HG03095 (cell line): ENCODE measurements around the gene NELFA.

Source experiments
- ATAC-seq: cut with Tn5 transposase; IDR thresholded peaks from one replicate; pipeline ENCODE4 v1.9.1; 2021; ENCODE audit warnings: moderate library complexity; ENCODE audit not compliant: unreplicated experiment

Gene NELFA

GRCh38 chr4:1968686-1969295 is 40.0 kb downstream of the NELFA start:
- ATAC-seq = no peak

- no peak for ATAC-seq
Measured at GRCh38 chr4:1967512-1968149, 41.1 kb downstream of the NELFA start.

- ATAC-seq = no peak
Measured at GRCh38 chr4:1964971-1965370, 43.8 kb downstream of the NELFA start.

- ATAC-seq = no peak
Measured at GRCh38 chr4:1964443-1964842, 44.3 kb downstream of the NELFA start.

GRCh38 chr4:1962980-1963379 is 45.8 kb downstream of the NELFA start:
- no peak for ATAC-seq

GRCh38 chr4:1961563-1961962 is 47.2 kb downstream of the NELFA start:
- no peak for ATAC-seq

- ATAC-seq = no peak
Measured at GRCh38 chr4:1961038-1961437, 47.7 kb downstream of the NELFA start.

- ATAC-seq = no peak
Measured at GRCh38 chr4:1960170-1960825, 48.5 kb downstream of the NELFA start.

- no peak for ATAC-seq
Measured at GRCh38 chr4:1959104-1959384, 49.7 kb downstream of the NELFA start.

- ATAC-seq = no peak
Measured at GRCh38 chr4:1958276-1959103, 50.3 kb downstream of the NELFA start.

- no peak for ATAC-seq
Measured at GRCh38 chr4:1956631-1957030, 52.1 kb downstream of the NELFA start.

- ATAC-seq = no peak
Measured at GRCh38 chr4:1953335-1953734, 55.4 kb downstream of the NELFA start.

- no peak for ATAC-seq
Measured at GRCh38 chr4:1952719-1953118, 56.1 kb downstream of the NELFA start.

GRCh38 chr4:1952058-1952700 is 56.6 kb downstream of the NELFA start:
- no peak for ATAC-seq

GRCh38 chr4:1950369-1950768 is 58.4 kb downstream of the NELFA start:
- no peak for ATAC-seq

- ATAC-seq = no peak
Measured at GRCh38 chr4:1948892-1949436, 59.8 kb downstream of the NELFA start.

- ATAC-seq = no peak
Measured at GRCh38 chr4:1948232-1948631, 60.5 kb downstream of the NELFA start.

GRCh38 chr4:1945912-1946311 is 62.9 kb downstream of the NELFA start:
- ATAC-seq = no peak

- no peak for ATAC-seq
Measured at GRCh38 chr4:1945124-1945895, 63.5 kb downstream of the NELFA start.

- ATAC-seq = no peak
Measured at GRCh38 chr4:1943928-1944327, 64.8 kb downstream of the NELFA start.
